ENCODE data around the gene SLC17A3. TPM values are rescaled to one million over a fixed set of nuclear protein-coding genes. Genes with fewer than 3 reads are reported as not detected.

Gene SLC17A3
- total and polyA plus RNA-seq, 2 donors from 2014 or later, result 14.0 to 149 TPM

DNA sequence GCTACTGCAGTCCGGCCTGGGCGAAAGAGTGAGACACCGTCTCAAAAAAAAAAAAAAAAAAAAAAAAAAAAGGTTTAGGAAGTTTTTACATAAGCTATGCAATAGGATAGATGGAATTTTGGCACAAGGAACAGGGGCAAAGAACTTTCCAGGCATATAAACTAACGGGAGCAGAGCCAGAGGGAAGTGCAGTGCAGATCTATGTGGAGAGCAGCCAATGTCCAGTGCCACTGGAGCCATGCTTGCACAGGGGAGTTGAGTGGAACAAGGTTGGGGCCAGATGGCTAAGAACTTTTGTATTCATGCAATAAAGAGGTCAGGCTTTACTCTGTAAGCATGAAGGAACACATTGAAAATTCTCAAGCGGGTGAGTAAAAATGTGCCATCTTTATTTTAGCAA lies 45.6 kb upstream of the SLC17A3 start:
- Histone ChIP-seq H3K4me3 (ENCODE audit: low read length in 3 of 3) (no peak overlapping the region), H3K9ac (ENCODE audit: low read length in 3 of 3) (no peak overlapping the region), H3K9me3 (ENCODE audit: control insufficient read depth in 2 of 3, insufficient read depth in 1 of 3, low read length in 3 of 3) (no peaks in the 10 kb centered on the region), H3K4me1 (ENCODE audit: control insufficient read depth in 2 of 3, insufficient read depth in 2 of 3, low read depth in 1 of 3, low read length in 3 of 3) (no peaks in the 10 kb centered on the region), H3K36me3 (ENCODE audit: control insufficient read depth in 2 of 3, insufficient read depth in 3 of 3, low read length in 3 of 3) (no peaks in the 10 kb centered on the region), H3K27me3 (ENCODE audit: control insufficient read depth, insufficient read depth, low read length) (no peaks in the 10 kb centered on the region), H3K27ac (ENCODE audit: low read depth in 2 of 2, low read length in 2 of 2) (no peak overlapping the region)
- TF ChIP-seq, protein P1, sequence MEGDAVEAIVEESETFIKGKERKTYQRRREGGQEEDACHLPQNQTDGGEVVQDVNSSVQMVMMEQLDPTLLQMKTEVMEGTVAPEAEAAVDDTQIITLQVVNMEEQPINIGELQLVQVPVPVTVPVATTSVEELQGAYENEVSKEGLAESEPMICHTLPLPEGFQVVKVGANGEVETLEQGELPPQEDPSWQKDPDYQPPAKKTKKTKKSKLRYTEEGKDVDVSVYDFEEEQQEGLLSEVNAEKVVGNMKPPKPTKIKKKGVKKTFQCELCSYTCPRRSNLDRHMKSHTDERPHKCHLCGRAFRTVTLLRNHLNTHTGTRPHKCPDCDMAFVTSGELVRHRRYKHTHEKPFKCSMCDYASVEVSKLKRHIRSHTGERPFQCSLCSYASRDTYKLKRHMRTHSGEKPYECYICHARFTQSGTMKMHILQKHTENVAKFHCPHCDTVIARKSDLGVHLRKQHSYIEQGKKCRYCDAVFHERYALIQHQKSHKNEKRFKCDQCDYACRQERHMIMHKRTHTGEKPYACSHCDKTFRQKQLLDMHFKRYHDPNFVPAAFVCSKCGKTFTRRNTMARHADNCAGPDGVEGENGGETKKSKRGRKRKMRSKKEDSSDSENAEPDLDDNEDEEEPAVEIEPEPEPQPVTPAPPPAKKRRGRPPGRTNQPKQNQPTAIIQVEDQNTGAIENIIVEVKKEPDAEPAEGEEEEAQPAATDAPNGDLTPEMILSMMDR (IDR thresholded peaks at IDR 0.05; ENCODE audit: borderline replicate concordance, extremely low read depth, insufficient read depth), result no peak
- intact Hi-C loops (cut with DNase I), result no loop called here
- DNase-seq, result no peak
- FAIRE-seq, result no peak

DNA sequence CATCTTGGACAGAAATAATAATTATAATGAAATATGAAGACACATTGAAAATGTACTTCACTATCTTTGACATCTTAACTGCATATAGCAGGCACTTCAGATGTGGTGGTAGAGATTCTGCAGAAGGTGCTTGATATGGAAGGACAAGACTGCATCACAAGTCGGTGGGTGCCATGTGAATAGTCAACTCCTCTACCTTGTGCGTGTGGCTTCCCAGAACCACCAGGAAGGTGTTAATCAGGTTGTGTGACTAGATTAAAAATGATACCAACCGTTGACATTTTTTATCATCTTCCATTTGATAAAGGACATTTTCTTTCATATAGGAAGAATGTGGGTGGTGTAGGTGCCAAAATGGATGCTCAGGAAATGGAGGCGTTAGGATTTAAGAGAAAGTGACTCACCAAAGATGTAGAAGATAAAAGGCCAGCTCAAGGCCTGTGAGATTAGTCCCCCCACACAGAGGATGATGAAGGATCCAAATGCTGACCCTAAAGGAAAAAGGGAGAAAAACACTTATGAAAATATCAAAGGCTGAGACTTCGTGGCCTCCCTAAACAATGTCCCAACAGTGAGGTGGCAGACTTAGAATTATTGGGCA lies 44.1 kb upstream of the SLC17A3 start:
- no peak overlapping the region for H3K27ac ChIP-seq (ENCODE audit: low read depth in 2 of 2, low read length in 2 of 2)
- H3K4me1 ChIP-seq (ENCODE audit: control insufficient read depth in 2 of 3, insufficient read depth in 2 of 3, low read depth in 1 of 3, low read length in 3 of 3), result no peaks in the 10 kb centered on the region
- H3K36me3 ChIP-seq (ENCODE audit: control insufficient read depth in 2 of 3, insufficient read depth in 3 of 3, low read length in 3 of 3), result no peaks in the 10 kb centered on the region

DNA sequence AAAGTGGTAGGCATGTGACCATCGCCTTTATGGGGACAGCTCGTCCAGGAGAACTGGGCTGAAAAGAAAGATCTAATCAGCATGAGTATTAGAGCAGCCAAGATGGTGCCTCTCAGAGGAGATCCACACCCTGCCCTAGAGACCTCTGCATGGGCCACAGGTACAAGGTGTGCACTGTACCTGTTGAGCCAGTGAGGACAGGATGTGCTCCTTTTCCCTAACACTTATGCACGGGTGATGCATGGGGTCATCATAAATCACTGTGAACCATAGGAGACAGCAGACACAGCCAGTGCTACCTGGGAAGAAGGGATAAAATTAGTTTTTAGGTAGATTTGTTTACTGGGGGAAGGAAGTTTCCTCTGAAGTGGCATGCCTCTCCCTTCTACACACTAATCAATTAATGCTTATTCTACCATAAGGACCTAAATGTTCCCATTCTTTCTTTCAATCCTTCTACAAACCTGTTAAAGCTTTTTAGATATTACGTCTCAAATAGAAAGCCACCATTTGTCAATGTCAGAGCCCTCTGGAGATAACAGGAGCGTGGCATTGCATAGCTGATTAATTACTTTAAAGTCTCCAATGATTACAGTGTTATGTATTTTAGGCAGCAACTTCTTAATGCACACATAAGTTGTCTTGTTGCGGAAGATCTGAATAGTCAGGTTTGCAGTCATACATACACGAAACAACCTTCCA lies 42.9 kb upstream of the SLC17A3 start:
- intact Hi-C loops (cut with DNase I), result no loop called here
- Histone ChIP-seq H3K27me3 (ENCODE audit: control insufficient read depth, insufficient read depth, low read length) (no peaks in the 10 kb centered on the region), H3K9me3 (ENCODE audit: control insufficient read depth in 2 of 3, insufficient read depth in 1 of 3, low read length in 3 of 3) (no peaks in the 10 kb centered on the region), H3K4me1 (ENCODE audit: control insufficient read depth in 2 of 3, insufficient read depth in 2 of 3, low read depth in 1 of 3, low read length in 3 of 3) (no peaks in the 10 kb centered on the region), H3K27ac (ENCODE audit: low read depth in 2 of 2, low read length in 2 of 2) (no peak overlapping the region), H3K4me3 (ENCODE audit: low read length in 3 of 3) (no peak overlapping the region), H3K9ac (ENCODE audit: low read length in 3 of 3) (no peak overlapping the region), H3K36me3 (ENCODE audit: control insufficient read depth in 2 of 3, insufficient read depth in 3 of 3, low read length in 3 of 3) (no peaks in the 10 kb centered on the region)
- DNase-seq (no peak), FAIRE-seq (no peak)
- TF ChIP-seq, protein P1 (IDR thresholded peaks at IDR 0.05; ENCODE audit: borderline replicate concordance, extremely low read depth, insufficient read depth), result no peak

More for the DNA sequence above, 44.1 kb upstream of the SLC17A3 start:
- no peaks in the 10 kb centered on the region for H3K27me3 ChIP-seq (ENCODE audit: control insufficient read depth, insufficient read depth, low read length)
- H3K4me3 ChIP-seq (ENCODE audit: low read length in 3 of 3), result no peak overlapping the region
- no peak overlapping the region for H3K9ac ChIP-seq (ENCODE audit: low read length in 3 of 3)
- TF ChIP-seq, protein P1 (IDR thresholded peaks at IDR 0.05; ENCODE audit: borderline replicate concordance, extremely low read depth, insufficient read depth), result no peak
- intact Hi-C loops (cut with DNase I), result no loop called here
- no peak for FAIRE-seq
- no peak for DNase-seq
- no peaks in the 10 kb centered on the region for H3K9me3 ChIP-seq (ENCODE audit: control insufficient read depth in 2 of 3, insufficient read depth in 1 of 3, low read length in 3 of 3)

Data from kidney (tissue), 14 donors.